ENCODE data around the gene MORC2.

MORC2 gene

GRCh38 chr22:30876915-30877553, 91.5 kb downstream of the MORC2 start:
- DNase-seq (ENCODE audit: low read depth): no peak
- no peak for TF ChIP-seq CTCF (IDR thresholded peaks at IDR 0.05; ENCODE audit: control insufficient read depth, extremely low read depth, insufficient read depth)

GRCh38 chr22:30876221-30876751, 92.3 kb downstream of the MORC2 start:
- no peak for DNase-seq (ENCODE audit: low read depth)
- TF ChIP-seq CTCF (IDR thresholded peaks at IDR 0.05; ENCODE audit: control insufficient read depth, extremely low read depth, insufficient read depth): no peak
- no peak overlapping the region for H3K4me3 ChIP-seq (ENCODE audit: low read depth, low read length)

More at GRCh38 chr22:30876915-30877553, 91.5 kb downstream of the MORC2 start:
- H3K4me3 ChIP-seq (ENCODE audit: low read depth, low read length): no peak overlapping the region

GRCh38 chr22:30875481-30876215, 92.9 kb downstream of the MORC2 start:
- no peak overlapping the region for H3K4me3 ChIP-seq (ENCODE audit: low read depth, low read length)
- peak; percentile 28 for DNase-seq (ENCODE audit: low read depth)
- TF ChIP-seq CTCF (IDR thresholded peaks at IDR 0.05; ENCODE audit: control insufficient read depth, extremely low read depth, insufficient read depth): no peak
